Ovary (tissue), 9 donors: ENCODE data around the gene PRKCD. TPM values are rescaled to one million over a fixed set of nuclear protein-coding genes. Genes with fewer than 3 reads are reported as not detected.
A peak's percentile ranks its signal among the peaks of the same experiment; 100 is the strongest.

Source experiments
- DNase-seq, 5 donors: peaks; one replicate each; pipeline ENCODE4 v3.0.0-alpha.2; 2019 to 2020
- H3K27ac ChIP-seq, 2 donors: fragments of 200-600 bp; one replicate each; pipeline versions ENCODE4 v1.5.1 to v1.8.0; 2019 to 2022
- H3K27me3 ChIP-seq: fragments of 200-600 bp; one replicate; pipeline ENCODE4 v1.8.0; 2022
- H3K36me3 ChIP-seq: fragments of 200-600 bp; sonication (generic); one replicate; pipeline ENCODE4 v1.5.1; 2019
- H3K4me1 ChIP-seq: one replicate; pipeline ENCODE4 v1.8.1; 2013; ENCODE audit warnings: mild to moderate bottlenecking, moderate library complexity; ENCODE audit not compliant: insufficient read depth
- H3K4me3 ChIP-seq: fragments of 200-600 bp; sonication (generic); one replicate; pipeline ENCODE4 v1.5.1; 2017
- H3K9me3 ChIP-seq, 2 donors: fragments of 200-600 bp in 1 of 2; sonication (generic) in 1 of 2; one replicate each; pipeline versions ENCODE4 v1.5.1 to v1.8.1; 2013 to 2019; ENCODE audit warnings: mild to moderate bottlenecking in 1 of 2, moderate library complexity in 1 of 2
- CTCF ChIP-seq, 3 donors: fragments of 450-650 bp in 2 of 3; fragments of 200-600 bp in 1 of 3; IDR thresholded peaks; one replicate each; pipeline versions ENCODE4 v1.5.1 to v1.8.0; 2016 to 2022; ENCODE audit warnings: antibody characterized with exemption in 3 of 3, mild to moderate bottlenecking in 1 of 3
- EP300 ChIP-seq: sonication (generic); formaldehyde crosslinking; IDR thresholded peaks from one replicate; pipeline ENCODE4 v1.6.1; 2017; ENCODE audit warnings: antibody characterized with exemption
- POLR2A ChIP-seq: fragments of 450-650 bp; IDR thresholded peaks from one replicate; pipeline ENCODE4 v1.6.1; 2017; ENCODE audit warnings: antibody characterized with exemption, mild to moderate bottlenecking, moderate library complexity
- WGBS, 3 donors: extraction: QIAGEN DNeasy Blood & Tissue Kit in 1 of 3; methylation state at CpG; one replicate each; pipeline versions ENCODE4 v1.1.5 to v1.1.7; 2013 to 2017; 5-methylcytosine and 5-hydroxymethylcytosine counted together
- intact Hi-C, 4 donors: fragments of 100-400 bp; cut with DNase I; formaldehyde crosslinking; loops; one replicate each; pipeline versions ENCODE4 v1.11.0 to v1.15.1; 2022 to 2023
- polyA plus RNA-seq, 2 donors: library from polyadenylated mRNA; stranded (reverse); fragments of 200-250 nt in 1 of 2; fragments of 350-450 nt in 1 of 2; fragmentation: Illumina TruSeq in 1 of 2; extraction: RNeasy Lipid Tissue Mini Kit (QIAGEN cat#74804) in 1 of 2; gene quantifications; one replicate each; pipeline ENCODE4 v1.2.3, GENCODE V29; 2013 to 2014
- total RNA-seq, 7 donors: library from RNA; depleted of rRNA in 2 of 7; stranded (reverse); fragments of >200 nt in 2 of 7; fragmentation: NEBNext Ultra II Directional in 3 of 7; extraction: Animal tissue kit (Norgen Biotek cat#: 25700) in 3 of 7; gene quantifications; one replicate each; pipeline versions ENCODE4 v1.1.0 to v1.2.4, GENCODE V29; 2016 to 2023
- donor health status: DM: no; HTN: no; CAD: no; lungs with moderate emphysema.
- donor health status: DM: no; HTN: no; CAD: no.
- donor health status: Bipolar disorder and iron deficiency.
- donor health status: DM: yes; HTN: yes; CAD: no.
- donor health status: DM: no; HTN: no; CAD: no.
- donor health status: DM: yes; HTN: yes; CAD: no.

The PRKCD gene
- total and polyA plus RNA-seq, 9 donors = 6.6 to 22.2 (median 15.2) TPM

GRCh38 chr3:53166781-53167291 lies 5.8 kb downstream of the PRKCD start:
- peak in 4 of 5 donors; percentile 31 to 60 (median 36) for DNase-seq
- Histone ChIP-seq H3K27me3 (no peaks in the 10 kb centered on the region), H3K27ac (no peak overlapping the region), H3K36me3 (no peaks in the 10 kb centered on the region), H3K4me1 (peaks cover 5% of the 10 kb centered on the region), H3K9me3 (no peaks in the 10 kb centered on the region), H3K4me3 (no peak overlapping the region)
- intact Hi-C loops = loop anchor here in 1 of 4 donors (5.0 kb wide), 1 partner anchor 85 kb away; no protein-coding TSS in a partner anchor
- TF ChIP-seq POLR2A (no peak), CTCF (IDR thresholded peaks at IDR 0.05) (no peak), EP300 (no peak)
- WGBS, 3 donors = 23 to 33% (median 25%) methylated on average over 8 to 9 of the region's 9 CpGs

GRCh38 chr3:53167418-53168174 lies 6.6 kb downstream of the PRKCD start:
- H3K36me3 ChIP-seq = no peaks in the 10 kb centered on the region
- no peak overlapping the region for H3K27ac ChIP-seq
- WGBS, 3 donors = 72 to 83% (median 81%) methylated on average over 7 of the region's 7 CpGs
- H3K4me3 ChIP-seq = no peak overlapping the region
- H3K4me1 ChIP-seq = peaks cover 5% of the 10 kb centered on the region
- no peak for TF ChIP-seq CTCF (IDR thresholded peaks at IDR 0.05)
- no peaks in the 10 kb centered on the region for H3K9me3 ChIP-seq
- no peaks in the 10 kb centered on the region for H3K27me3 ChIP-seq
- intact Hi-C loops = loop anchor here in 1 of 4 donors (5.0 kb wide), 1 partner anchor 85 kb away; no protein-coding TSS in a partner anchor
- DNase-seq = no peak

- intact Hi-C loops = loop anchor here in 1 of 4 donors (5.0 kb wide), 1 partner anchor 84 kb away; no protein-coding TSS in a partner anchor
- no peaks in the 10 kb centered on the region for H3K36me3 ChIP-seq
- TF ChIP-seq EP300 (no peak), POLR2A (no peak)
- no peaks in the 10 kb centered on the region for H3K27me3 ChIP-seq
- peaks cover 2% of the 10 kb centered on the region for H3K4me1 ChIP-seq
- no peak overlapping the region for H3K27ac ChIP-seq
- WGBS, 3 donors = 88 to 89% (median 89%) methylated on average over 15 of the region's 15 CpGs
- no peaks in the 10 kb centered on the region for H3K9me3 ChIP-seq
- no peak overlapping the region for H3K4me3 ChIP-seq
- no peak for DNase-seq
Measured at GRCh38 chr3:53168175-53168923, 7.3 kb downstream of the PRKCD start.

- TF ChIP-seq POLR2A (no peak), EP300 (no peak), CTCF (IDR thresholded peaks at IDR 0.05) (no peak)
- Histone ChIP-seq H3K36me3 (no peaks in the 10 kb centered on the region), H3K4me1 (peaks cover 2% of the 10 kb centered on the region), H3K4me3 (no peak overlapping the region), H3K9me3 (no peaks in the 10 kb centered on the region), H3K27ac (no peak overlapping the region), H3K27me3 (no peaks in the 10 kb centered on the region)
- intact Hi-C loops = loop anchor here in 1 of 4 donors (5.0 kb wide), 1 partner anchor 83 kb away; no protein-coding TSS in a partner anchor
- DNase-seq = no peak
- 82 to 83% (median 83%) methylated on average over 15 of the region's 15 CpGs for WGBS, 3 donors
Measured at GRCh38 chr3:53169045-53169831, 8.2 kb downstream of the PRKCD start.
